ENCODE measurements around the gene PCBP3.

The PCBP3 gene

GRCh38 chr21:45780647-45781046 is 137.1 kb downstream of the PCBP3 start:
- DNase-seq (ENCODE audit: low read depth): no peak
- no peak for TF ChIP-seq CTCF (IDR thresholded peaks at IDR 0.05; ENCODE audit: low read length, missing control alignments)

GRCh38 chr21:45781741-45782140 is 138.2 kb downstream of the PCBP3 start:
- no peak overlapping the region for H3K4me3 ChIP-seq (replicated peaks; ENCODE audit: low read depth, low read length)
- DNase-seq (ENCODE audit: low read depth): no peak
- TF ChIP-seq CTCF (IDR thresholded peaks at IDR 0.05; ENCODE audit: low read length, missing control alignments): no peak

More at GRCh38 chr21:45780647-45781046, 137.1 kb downstream of the PCBP3 start:
- no peak overlapping the region for H3K4me3 ChIP-seq (replicated peaks; ENCODE audit: low read depth, low read length)

- TF ChIP-seq CTCF (IDR thresholded peaks at IDR 0.05; ENCODE audit: low read length, missing control alignments): no peak
- H3K4me3 ChIP-seq (replicated peaks; ENCODE audit: low read depth, low read length): no peak overlapping the region
- no peak for DNase-seq (ENCODE audit: low read depth)
Measured at GRCh38 chr21:45786660-45787059, 143.1 kb downstream of the PCBP3 start.

GRCh38 chr21:45787371-45787770 is 143.8 kb downstream of the PCBP3 start:
- no peak for DNase-seq (ENCODE audit: low read depth)
- no peak for TF ChIP-seq CTCF (IDR thresholded peaks at IDR 0.05; ENCODE audit: low read length, missing control alignments)
- no peak overlapping the region for H3K4me3 ChIP-seq (replicated peaks; ENCODE audit: low read depth, low read length)

GRCh38 chr21:45788198-45788597 is 144.7 kb downstream of the PCBP3 start:
- TF ChIP-seq CTCF (IDR thresholded peaks at IDR 0.05; ENCODE audit: low read length, missing control alignments): no peak
- H3K4me3 ChIP-seq (replicated peaks; ENCODE audit: low read depth, low read length): no peak overlapping the region
- DNase-seq (ENCODE audit: low read depth): no peak

- H3K4me3 ChIP-seq (replicated peaks; ENCODE audit: low read depth, low read length): no peak overlapping the region
- DNase-seq (ENCODE audit: low read depth): no peak
- TF ChIP-seq CTCF (IDR thresholded peaks at IDR 0.05; ENCODE audit: low read length, missing control alignments): no peak
Measured at GRCh38 chr21:45788637-45789506, 145.3 kb downstream of the PCBP3 start.

- no peak overlapping the region for H3K4me3 ChIP-seq (replicated peaks; ENCODE audit: low read depth, low read length)
- no peak for TF ChIP-seq CTCF (IDR thresholded peaks at IDR 0.05; ENCODE audit: low read length, missing control alignments)
- no peak for DNase-seq (ENCODE audit: low read depth)
Measured at GRCh38 chr21:45790427-45790826, 146.9 kb downstream of the PCBP3 start.
